H9 (cell line): Measurements from ENCODE around the gene C1orf216. TPM values are rescaled to one million over a fixed set of nuclear protein-coding genes. Genes with fewer than 3 reads are reported as not detected.

Source experiments
- DNase-seq: peaks from one replicate; pipeline ENCODE4 v3.0.0-alpha.2; 2017
- H2AFZ ChIP-seq: one replicate; pipeline ENCODE4 v1.6.1; 2013; ENCODE audit warnings: mild to moderate bottlenecking, low read length, control low read depth, moderate library complexity
- H2AK5ac ChIP-seq: 2 replicates; pipeline ENCODE4 v1.6.1; 2013; ENCODE audit warnings: low read length, control low read depth, mixed read lengths; ENCODE audit not compliant: insufficient read length
- H2BK120ac ChIP-seq: one replicate; pipeline ENCODE4 v1.6.1; 2013; ENCODE audit warnings: low read depth, mild to moderate bottlenecking, low read length, control low read depth, inconsistent platforms; ENCODE audit not compliant: poor library complexity, severe bottlenecking
- H2BK12ac ChIP-seq: 2 replicates; pipeline ENCODE4 v1.6.1; 2013; ENCODE audit warnings: low read length, control low read depth, mixed read lengths, low read depth; ENCODE audit not compliant: insufficient read length
- H2BK15ac ChIP-seq: 2 replicates; pipeline ENCODE4 v1.6.1; 2013; ENCODE audit warnings: low read depth, low read length, control low read depth
- H2BK20ac ChIP-seq: one replicate; pipeline ENCODE4 v1.6.1; 2013; ENCODE audit warnings: low read depth, mild to moderate bottlenecking, low read length, control low read depth, inconsistent platforms; ENCODE audit not compliant: poor library complexity, severe bottlenecking
- H2BK5ac ChIP-seq: 2 replicates; pipeline ENCODE4 v1.6.1; 2013; ENCODE audit warnings: low read length, control low read depth, mixed read lengths; ENCODE audit not compliant: insufficient read length
- H3K14ac ChIP-seq: 2 replicates; pipeline ENCODE4 v1.6.1; 2013; ENCODE audit warnings: low read length, control low read depth; ENCODE audit not compliant: insufficient read depth
- H3K18ac ChIP-seq: 2 replicates; pipeline ENCODE4 v1.6.1; 2013; ENCODE audit warnings: low read depth, mild to moderate bottlenecking, mixed read lengths, low read length, control low read depth; ENCODE audit not compliant: insufficient read length
- H3K23ac ChIP-seq: 2 replicates; pipeline ENCODE4 v1.6.1; 2013; ENCODE audit warnings: low read length, control low read depth, mixed read lengths, low read depth; ENCODE audit not compliant: insufficient read length
- H3K23me2 ChIP-seq: 2 replicates; pipeline ENCODE4 v1.6.1; 2013; ENCODE audit warnings: low read depth, mild to moderate bottlenecking, mixed read lengths, low read length, control low read depth; ENCODE audit not compliant: insufficient read length, poor library complexity, severe bottlenecking
- H3K27ac ChIP-seq: 2 replicates; pipeline ENCODE4 v1.5.1; 2013; ENCODE audit warnings: low read length, control low read depth, mixed read lengths, low read depth; ENCODE audit not compliant: insufficient read length
- H3K27me3 ChIP-seq: 2 replicates; pipeline ENCODE4 v1.6.1; 2013; ENCODE audit warnings: low read length, control low read depth, inconsistent platforms; ENCODE audit not compliant: insufficient read depth
- H3K4ac ChIP-seq: 2 replicates; pipeline ENCODE4 v1.6.1; 2013; ENCODE audit warnings: low read depth, mild to moderate bottlenecking, control low read depth, inconsistent platforms, low read length, moderate library complexity
- H3K4me1 ChIP-seq: 2 replicates; pipeline ENCODE4 v1.6.1; 2013; ENCODE audit warnings: low read length, control low read depth, inconsistent platforms; ENCODE audit not compliant: insufficient read depth
- H3K4me2 ChIP-seq: 2 replicates; pipeline ENCODE4 v1.6.1; 2013; ENCODE audit warnings: low read length, control low read depth, mixed read lengths; ENCODE audit not compliant: insufficient read length, insufficient read depth
- H3K56ac ChIP-seq: 2 replicates; pipeline ENCODE4 v1.6.1; 2013; ENCODE audit warnings: low read depth, mild to moderate bottlenecking, mixed read lengths, low read length, control low read depth; ENCODE audit not compliant: insufficient read length
- H3K79me1 ChIP-seq: 2 replicates; pipeline ENCODE4 v1.6.1; 2013; ENCODE audit warnings: low read depth, mild to moderate bottlenecking, moderate library complexity, low read length, control low read depth, inconsistent platforms; ENCODE audit not compliant: insufficient read depth, poor library complexity, severe bottlenecking
- H3K79me2 ChIP-seq: 2 replicates; pipeline ENCODE4 v1.6.1; 2013; ENCODE audit warnings: low read length, control low read depth, inconsistent platforms; ENCODE audit not compliant: insufficient read depth
- H3K9ac ChIP-seq: 2 replicates; pipeline ENCODE4 v1.6.1; 2013; ENCODE audit warnings: low read length, control low read depth, mixed read lengths; ENCODE audit not compliant: insufficient read length; ENCODE audit errors: extremely low read depth
- H3K9me3 ChIP-seq: one replicate; pipeline ENCODE4 v1.6.1; 2013; ENCODE audit warnings: low read depth, low read length, inconsistent platforms; ENCODE audit not compliant: control insufficient read depth
- H3T11ph ChIP-seq: one replicate; pipeline ENCODE4 v1.6.1; 2013; ENCODE audit warnings: mild to moderate bottlenecking, low read length, control low read depth, inconsistent platforms
- H4K20me1 ChIP-seq: one replicate; pipeline ENCODE4 v1.6.1; 2013; ENCODE audit not compliant: control insufficient read depth, insufficient read length, insufficient read depth
- H4K5ac ChIP-seq: 2 replicates; pipeline ENCODE4 v1.6.1; 2013; ENCODE audit warnings: low read depth, mild to moderate bottlenecking, mixed read lengths, low read length, control low read depth; ENCODE audit not compliant: insufficient read length
- H4K8ac ChIP-seq: replicated peaks from 2 replicates; pipeline ENCODE4 v1.6.1; 2013; ENCODE audit warnings: low read length, control low read depth, mixed read lengths, low read depth; ENCODE audit not compliant: insufficient read length
- H4K91ac ChIP-seq: 2 replicates; pipeline ENCODE4 v1.6.1; 2013; ENCODE audit warnings: low read depth, mild to moderate bottlenecking, moderate library complexity, mixed read lengths, low read length, control low read depth; ENCODE audit not compliant: insufficient read length
- H3K27ac Mint-ChIP-seq, 3 experiments: 2 replicates in 2 of 3; 3 replicates in 1 of 3; pipeline ENCODE4 v1.8.0; 2020 to 2021; ENCODE audit warnings: mixed read lengths in 3 of 3, mild to moderate bottlenecking in 1 of 3, moderate library complexity in 1 of 3
- H3K27me3 Mint-ChIP-seq: 2 replicates; pipeline ENCODE4 v1.8.0; 2021; ENCODE audit warnings: low read depth, mild to moderate bottlenecking, moderate library complexity, mixed read lengths
- H3K36me3 Mint-ChIP-seq, 3 experiments: 2 replicates in 2 of 3; 3 replicates in 1 of 3; pipeline ENCODE4 v1.8.0; 2020 to 2021; ENCODE audit warnings: low read depth in 3 of 3, mixed read lengths in 3 of 3; ENCODE audit not compliant: insufficient read depth in 1 of 3
- H3K4me1 Mint-ChIP-seq, 2 experiments: 2 replicates each; pipeline ENCODE4 v1.8.0; 2020; ENCODE audit warnings: mixed read lengths in 2 of 2
- H3K4me3 Mint-ChIP-seq, 2 experiments: 2 replicates in 1 of 2; 3 replicates in 1 of 2; pipeline ENCODE4 v1.8.0; 2020 to 2021; ENCODE audit warnings: mild to moderate bottlenecking in 2 of 2, mixed read lengths in 2 of 2, moderate library complexity in 1 of 2
- H3K9me3 Mint-ChIP-seq, 2 experiments: 2 replicates in 1 of 2; 3 replicates in 1 of 2; pipeline ENCODE4 v1.8.0; 2020; ENCODE audit warnings: mild to moderate bottlenecking in 2 of 2, mixed read lengths in 2 of 2, moderate library complexity in 1 of 2
- CTCF ChIP-seq: fragments of 200-600 bp; sonication (generic); conservative IDR thresholded peaks from 3 replicates; pipeline ENCODE4 v1.8.0; 2021; ENCODE audit warnings: antibody characterized with exemption, mild to moderate bottlenecking
- WGBS: extraction: QIAGEN DNeasy Blood & Tissue Kit; methylation state at CpG from one replicate; pipeline ENCODE4 v1.1.7; 2013; ENCODE audit warnings: missing lambda C conversion rate, low lambda C conversion rate, mixed read lengths; ENCODE audit not compliant: insufficient read length; ENCODE audit errors: extremely low coverage; 5-methylcytosine and 5-hydroxymethylcytosine counted together
- total RNA-seq: library from RNA; stranded (reverse); gene quantifications from 2 replicates; pipeline ENCODE4 v1.2.1, GENCODE V29; 2021

Gene C1orf216
- total RNA-seq, 1 experiment from 2014 or later, result 13.5 TPM

- no peak overlapping the region for H2BK120ac ChIP-seq
- H4K5ac ChIP-seq, result no peak overlapping the region
- H4K8ac ChIP-seq, result no peak overlapping the region
- H3K9me3 Mint-ChIP-seq, result no peaks in the 10 kb centered on the region
- H3K18ac ChIP-seq, result no peak overlapping the region
- H3K27me3 Mint-ChIP-seq, result no peaks in the 10 kb centered on the region
- TF ChIP-seq CTCF, result no peak
- H2BK15ac ChIP-seq, result no peak overlapping the region
- no peak overlapping the region for H3T11ph ChIP-seq
- H3K14ac ChIP-seq, result no peak overlapping the region
- H3K4me1 Mint-ChIP-seq, result peaks cover 10 to 18% of the 10 kb centered on the region in 2 experiments
- WGBS, result no CpG with 5 or more reads among the region's 10 CpGs
- no peaks in the 10 kb centered on the region for H4K20me1 ChIP-seq
- no peak overlapping the region for H3K27ac ChIP-seq
- H2BK5ac ChIP-seq, result no peak overlapping the region
- peaks cover 0 to 14% (median 4%) of the 10 kb centered on the region in 3 experiments for H3K36me3 Mint-ChIP-seq
- H2AK5ac ChIP-seq, result no peak overlapping the region
- H2BK20ac ChIP-seq, result no peak overlapping the region
- H3K4me2 ChIP-seq, result no peak overlapping the region
- H3K23me2 ChIP-seq, result no peaks in the 10 kb centered on the region
- H3K9me3 ChIP-seq, result no peaks in the 10 kb centered on the region
- H2AFZ ChIP-seq, result no peak overlapping the region
- no peak overlapping the region for H4K91ac ChIP-seq
- no peak overlapping the region for H3K56ac ChIP-seq
- no peak overlapping the region for H3K23ac ChIP-seq
- no peaks in the 10 kb centered on the region for H3K79me1 ChIP-seq
- no peak overlapping the region for H2BK12ac ChIP-seq
- no peak overlapping the region for H3K4me3 Mint-ChIP-seq
- H3K4me1 ChIP-seq, result no peaks in the 10 kb centered on the region
- no peaks in the 10 kb centered on the region for H3K79me2 ChIP-seq
- peak overlapping the region in 2 of 3 experiments; percentile 26 to 82; a peak in 3 of 7 replicates for H3K27ac Mint-ChIP-seq
- H3K4ac ChIP-seq, result no peak overlapping the region
- no peak overlapping the region for H3K9ac ChIP-seq
- H3K27me3 ChIP-seq, result no peaks in the 10 kb centered on the region
- DNase-seq, result no peak
Measured at GRCh38 chr1:35725596-35725995, 6.9 kb upstream of the C1orf216 start.
